HCT116 (cell line): ENCODE data around the gene SMIM44. TPM values are rescaled to one million over a fixed set of nuclear protein-coding genes. Genes with fewer than 3 reads are reported as not detected.

Experiments
- ATAC-seq: fragments of 200-7000 bp; cut with Tn5 transposase; 2 replicates; pipeline ENCODE4 v1.9.1; 2020; ENCODE audit warnings: mild to moderate bottlenecking, moderate library complexity
- BruUV-seq: library from RNA; stranded (reverse); fragments of 400-500 nt; replicated peaks from 2 replicates; lab custom pipeline; 2021; lab: Mats Ljungman, UMichigan
- CTCF ChIA-PET: fragments of 300-600 bp; sonication (Branson Sonifier 250); formaldehyde crosslinking; loops from one replicate; lab custom pipeline; 2021; ENCODE audit warnings: antibody characterized with exemption; lab: Charles Lee
- POLR2A ChIA-PET: fragments of 300-600, 350-600 bp; sonication (Branson Sonifier 250); formaldehyde crosslinking; loops from one replicate; lab custom pipeline; 2021; ENCODE audit warnings: antibody characterized with exemption; lab: Charles Lee
- RAD21 ChIA-PET, 2 experiments: fragments of 300-600 bp; sonication (Branson Sonifier 250); formaldehyde crosslinking; loops; one replicate each; lab custom pipeline; 2023; ENCODE audit warnings: low total read pairs in 2 of 2; ENCODE audit not compliant: uncharacterized antibody in 2 of 2, unreplicated experiment in 2 of 2, low non-redundant PET in 1 of 2; lab: Charles Lee
- DNase-seq: peaks from one replicate; pipeline ENCODE4 v3.0.0-alpha.2; 2010; ENCODE audit warnings: low read depth, low spot score
- H2AFZ ChIP-seq: fragments of 200-600 bp; shearing (Covaris generic), sonication (generic); 2 replicates; pipeline ENCODE4 v1.6.1; 2017; ENCODE audit warnings: low read depth, mixed run types, mixed read lengths, antibody characterized with exemption, low read length; ENCODE audit not compliant: poor library complexity, severe bottlenecking
- H3K27ac ChIP-seq: 2 replicates; pipeline ENCODE4 v1.5.1; 2012; ENCODE audit warnings: low read depth, low read length
- H3K27me3 ChIP-seq: fragments of 200-600 bp; sonication (generic); 2 replicates; pipeline ENCODE4 v1.6.1; 2016; ENCODE audit warnings: mixed run types, low read length, mixed read lengths; ENCODE audit not compliant: insufficient read depth
- H3K36me3 ChIP-seq, 2 experiments: fragments of 200-500 bp in 1 of 2; fragments of 200-600 bp in 1 of 2; sonication (Bioruptor generic) in 1 of 2; sonication (generic) in 1 of 2; 2 replicates each; pipeline versions ENCODE4 v1.5.1 to v1.6.1; 2014 to 2016; ENCODE audit warnings: low read length in 2 of 2, inconsistent platforms in 1 of 2, mixed read lengths in 1 of 2, mixed run types in 1 of 2; ENCODE audit not compliant: insufficient read depth in 2 of 2, control insufficient read depth in 1 of 2
- H3K4me1 ChIP-seq, 2 experiments: fragments of 200-600 bp in 1 of 2; sonication (generic) in 1 of 2; 2 replicates each; pipeline versions ENCODE4 v1.5.1 to v1.6.1; 2012 to 2017; ENCODE audit warnings: low read length in 2 of 2, inconsistent platforms in 1 of 2, mild to moderate bottlenecking in 1 of 2, mixed read lengths in 1 of 2, mixed run types in 1 of 2, moderate library complexity in 1 of 2; ENCODE audit not compliant: insufficient read depth in 2 of 2, control insufficient read depth in 1 of 2
- H3K4me2 ChIP-seq: fragments of 200-600 bp; sonication (generic); 2 replicates; pipeline ENCODE4 v1.6.1; 2017; ENCODE audit warnings: mixed run types, low read length, mixed read lengths
- H3K4me3 ChIP-seq, 2 experiments: fragments of 200-600 bp in 1 of 2; sonication (generic) in 1 of 2; replicated peaks in 1 of 2; 2 replicates each; pipeline ENCODE4 v1.5.1; 2011 to 2016; ENCODE audit warnings: low read length in 2 of 2, control low read depth in 1 of 2, low read depth in 1 of 2, mild to moderate bottlenecking in 1 of 2, mixed read lengths in 1 of 2, mixed run types in 1 of 2
- H3K79me2 ChIP-seq: fragments of 200-600 bp; sonication (generic); 2 replicates; pipeline ENCODE4 v1.6.1; 2017; ENCODE audit warnings: mild to moderate bottlenecking, mixed run types, low read length, moderate library complexity, mixed read lengths; ENCODE audit not compliant: insufficient read depth
- H3K9ac ChIP-seq: fragments of 200-600 bp; sonication (generic); 2 replicates; pipeline ENCODE4 v1.6.1; 2016; ENCODE audit warnings: low read length, mixed read lengths
- H3K9me2 ChIP-seq: fragments of 200-600 bp; sonication (generic), shearing (Covaris generic); 2 replicates; pipeline ENCODE4 v1.6.1; 2017; ENCODE audit warnings: mixed run types, mild to moderate bottlenecking, moderate library complexity; ENCODE audit not compliant: insufficient read depth
- H3K9me3 ChIP-seq, 2 experiments: fragments of 200-500 bp in 1 of 2; fragments of 200-600 bp in 1 of 2; sonication (Bioruptor generic) in 1 of 2; sonication (generic) in 1 of 2; 2 replicates each; pipeline ENCODE4 v1.6.1; 2014 to 2017; ENCODE audit warnings: low read length in 2 of 2, mixed read lengths in 2 of 2, inconsistent platforms in 1 of 2, low read depth in 1 of 2, mild to moderate bottlenecking in 1 of 2, mixed run types in 1 of 2, moderate library complexity in 1 of 2; ENCODE audit not compliant: control insufficient read depth in 1 of 2, insufficient read depth in 1 of 2
- H4K20me1 ChIP-seq: fragments of 200-600 bp; sonication (generic), shearing (Covaris generic); 2 replicates; pipeline ENCODE4 v1.6.1; 2017; ENCODE audit warnings: mixed run types, mild to moderate bottlenecking, moderate library complexity; ENCODE audit not compliant: insufficient read depth
- CBX3 ChIP-seq: IDR thresholded peaks from 2 replicates; pipeline ENCODE4 v1.6.1; 2012; ENCODE audit warnings: low read depth
- CEBPB ChIP-seq: IDR thresholded peaks from 2 replicates; pipeline ENCODE4 v1.6.1; 2012; ENCODE audit warnings: low read depth
- EGR1 ChIP-seq: IDR thresholded peaks from 2 replicates; pipeline ENCODE4 v1.6.1; 2012; ENCODE audit warnings: low read depth
- ELF1 ChIP-seq: IDR thresholded peaks from 2 replicates; pipeline ENCODE4 v1.6.1; 2012; ENCODE audit warnings: low read depth, borderline replicate concordance
- EZH2 ChIP-seq: fragments of 200-600 bp; sonication (generic); IDR thresholded peaks from 2 replicates; pipeline ENCODE4 v1.6.1; 2017; ENCODE audit warnings: antibody characterized with exemption, mixed run types
- RAD21 ChIP-seq: IDR thresholded peaks from 2 replicates; pipeline ENCODE4 v1.6.1; 2012; ENCODE audit warnings: low read depth, mild to moderate bottlenecking
- SIN3A ChIP-seq: IDR thresholded peaks from 2 replicates; pipeline ENCODE4 v1.6.1; 2012; ENCODE audit warnings: low read depth
- SRF ChIP-seq: IDR thresholded peaks from 2 replicates; pipeline ENCODE4 v1.6.1; 2012; ENCODE audit warnings: low read depth
- TCF7L2 ChIP-seq: IDR thresholded peaks from 2 replicates; pipeline ENCODE4 v1.7.0; 2011; ENCODE audit warnings: borderline replicate concordance, inconsistent platforms; ENCODE audit not compliant: insufficient read depth, insufficient read length; ENCODE audit errors: extremely low read depth
- intact Hi-C: fragments of 100-400 bp; cut with micrococcal nuclease; formaldehyde crosslinking; loops from 2 replicates; pipeline ENCODE4 v1.10.0; 2022
- total RNA-seq: library from RNA; stranded (reverse); gene quantifications from one replicate; pipeline ENCODE4 v1.2.1, GENCODE V29; 2021; ENCODE audit not compliant: unreplicated experiment
- TF ChIP-seq, protein P1 (sequence below): IDR thresholded peaks from 2 replicates; pipeline ENCODE4 v1.6.1; 2011; ENCODE audit warnings: mild to moderate bottlenecking, low read length, moderate library complexity; ENCODE audit not compliant: insufficient replicate concordance; ENCODE audit errors: extremely low read depth
- TF ChIP-seq, protein P2 (sequence below): IDR thresholded peaks from 2 replicates; pipeline ENCODE4 v1.6.1; 2012
- TF ChIP-seq, protein P3 (sequence below): IDR thresholded peaks from 2 replicates; pipeline ENCODE4 v1.6.1; 2012; ENCODE audit warnings: low read depth

SMIM44 gene
- total RNA-seq, 1 experiment from 2014 or later = not detected

DNA sequence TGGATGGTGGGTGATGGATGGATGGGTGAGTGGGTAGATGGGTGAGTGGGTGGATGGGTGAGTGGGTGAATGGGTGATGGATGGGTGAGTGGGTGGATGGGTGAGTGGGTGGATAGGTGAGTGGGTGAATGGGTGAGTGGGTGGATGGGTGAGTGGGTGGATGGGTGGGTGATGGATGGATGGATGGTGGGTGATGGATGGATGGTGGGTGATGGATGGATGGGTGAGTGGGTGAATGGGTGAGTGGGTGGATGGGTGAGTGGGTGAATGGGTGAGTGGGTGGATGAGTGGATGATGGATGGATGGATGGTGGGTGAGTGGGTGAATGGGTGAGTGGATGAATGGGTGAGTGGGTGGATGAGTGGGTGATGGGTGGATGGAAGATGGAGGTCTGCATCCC lies 5.7 kb downstream of the SMIM44 start (continued):
- TF ChIP-seq, protein P1, sequence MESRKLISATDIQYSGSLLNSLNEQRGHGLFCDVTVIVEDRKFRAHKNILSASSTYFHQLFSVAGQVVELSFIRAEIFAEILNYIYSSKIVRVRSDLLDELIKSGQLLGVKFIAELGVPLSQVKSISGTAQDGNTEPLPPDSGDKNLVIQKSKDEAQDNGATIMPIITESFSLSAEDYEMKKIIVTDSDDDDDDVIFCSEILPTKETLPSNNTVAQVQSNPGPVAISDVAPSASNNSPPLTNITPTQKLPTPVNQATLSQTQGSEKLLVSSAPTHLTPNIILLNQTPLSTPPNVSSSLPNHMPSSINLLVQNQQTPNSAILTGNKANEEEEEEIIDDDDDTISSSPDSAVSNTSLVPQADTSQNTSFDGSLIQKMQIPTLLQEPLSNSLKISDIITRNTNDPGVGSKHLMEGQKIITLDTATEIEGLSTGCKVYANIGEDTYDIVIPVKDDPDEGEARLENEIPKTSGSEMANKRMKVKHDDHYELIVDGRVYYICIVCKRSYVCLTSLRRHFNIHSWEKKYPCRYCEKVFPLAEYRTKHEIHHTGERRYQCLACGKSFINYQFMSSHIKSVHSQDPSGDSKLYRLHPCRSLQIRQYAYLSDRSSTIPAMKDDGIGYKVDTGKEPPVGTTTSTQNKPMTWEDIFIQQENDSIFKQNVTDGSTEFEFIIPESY = no peak

GRCh38 chr19:3476830-3477229 lies 6.4 kb downstream of the SMIM44 start:
- BruUV-seq = no TSS peak

More at GRCh38 chr19:3476830-3477229, 6.4 kb downstream of the SMIM44 start:
- no peak overlapping the region for H3K9ac ChIP-seq
- DNase-seq (no peak), ATAC-seq (no peak)
- H3K27ac ChIP-seq = no peak overlapping the region
- H3K27me3 ChIP-seq = peaks cover 9% of the 10 kb centered on the region; the same call in 1 of the 2 replicates
- no peak overlapping the region for H2AFZ ChIP-seq
- H3K36me3 ChIP-seq = no peaks in the 10 kb centered on the region
- no peaks in the 10 kb centered on the region for H3K9me3 ChIP-seq
- H3K4me1 ChIP-seq = peaks cover 0 to 7% of the 10 kb centered on the region in 2 experiments; a peak in 2 of 4 replicates
- intact Hi-C loops = no loop called here
- H4K20me1 ChIP-seq = no peaks in the 10 kb centered on the region
- ChIA-PET CTCF (no interaction called here), POLR2A (no interaction called here), RAD21 (no interaction called here)
- H3K79me2 ChIP-seq = no peaks in the 10 kb centered on the region
- H3K4me3 ChIP-seq = no peak overlapping the region
- H3K4me2 ChIP-seq = no peak overlapping the region
- no peak for TF ChIP-seq CBX3
- no peak for TF ChIP-seq CEBPB
- TF ChIP-seq TCF7L2 = no peak
- TF ChIP-seq ELF1 = no peak
- TF ChIP-seq, protein P1 = no peak
- TF ChIP-seq EZH2 = no peak
- no peak for TF ChIP-seq RAD21
- no peak for TF ChIP-seq EGR1
- no peak for TF ChIP-seq SRF
- TF ChIP-seq, protein P2, sequence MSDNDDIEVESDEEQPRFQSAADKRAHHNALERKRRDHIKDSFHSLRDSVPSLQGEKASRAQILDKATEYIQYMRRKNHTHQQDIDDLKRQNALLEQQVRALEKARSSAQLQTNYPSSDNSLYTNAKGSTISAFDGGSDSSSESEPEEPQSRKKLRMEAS = no peak
- no peak for TF ChIP-seq SIN3A
- TF ChIP-seq, protein P3, sequence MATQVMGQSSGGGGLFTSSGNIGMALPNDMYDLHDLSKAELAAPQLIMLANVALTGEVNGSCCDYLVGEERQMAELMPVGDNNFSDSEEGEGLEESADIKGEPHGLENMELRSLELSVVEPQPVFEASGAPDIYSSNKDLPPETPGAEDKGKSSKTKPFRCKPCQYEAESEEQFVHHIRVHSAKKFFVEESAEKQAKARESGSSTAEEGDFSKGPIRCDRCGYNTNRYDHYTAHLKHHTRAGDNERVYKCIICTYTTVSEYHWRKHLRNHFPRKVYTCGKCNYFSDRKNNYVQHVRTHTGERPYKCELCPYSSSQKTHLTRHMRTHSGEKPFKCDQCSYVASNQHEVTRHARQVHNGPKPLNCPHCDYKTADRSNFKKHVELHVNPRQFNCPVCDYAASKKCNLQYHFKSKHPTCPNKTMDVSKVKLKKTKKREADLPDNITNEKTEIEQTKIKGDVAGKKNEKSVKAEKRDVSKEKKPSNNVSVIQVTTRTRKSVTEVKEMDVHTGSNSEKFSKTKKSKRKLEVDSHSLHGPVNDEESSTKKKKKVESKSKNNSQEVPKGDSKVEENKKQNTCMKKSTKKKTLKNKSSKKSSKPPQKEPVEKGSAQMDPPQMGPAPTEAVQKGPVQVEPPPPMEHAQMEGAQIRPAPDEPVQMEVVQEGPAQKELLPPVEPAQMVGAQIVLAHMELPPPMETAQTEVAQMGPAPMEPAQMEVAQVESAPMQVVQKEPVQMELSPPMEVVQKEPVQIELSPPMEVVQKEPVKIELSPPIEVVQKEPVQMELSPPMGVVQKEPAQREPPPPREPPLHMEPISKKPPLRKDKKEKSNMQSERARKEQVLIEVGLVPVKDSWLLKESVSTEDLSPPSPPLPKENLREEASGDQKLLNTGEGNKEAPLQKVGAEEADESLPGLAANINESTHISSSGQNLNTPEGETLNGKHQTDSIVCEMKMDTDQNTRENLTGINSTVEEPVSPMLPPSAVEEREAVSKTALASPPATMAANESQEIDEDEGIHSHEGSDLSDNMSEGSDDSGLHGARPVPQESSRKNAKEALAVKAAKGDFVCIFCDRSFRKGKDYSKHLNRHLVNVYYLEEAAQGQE = no peak
- H3K9me2 ChIP-seq = no peaks in the 10 kb centered on the region
